Measurements from ENCODE around the gene WDR33. TPM values are rescaled to one million over a fixed set of nuclear protein-coding genes. Genes with fewer than 3 reads are reported as not detected.

The WDR33 gene
- total RNA-seq, 1 donor from 2014 or later: 93.0 TPM

DNA sequence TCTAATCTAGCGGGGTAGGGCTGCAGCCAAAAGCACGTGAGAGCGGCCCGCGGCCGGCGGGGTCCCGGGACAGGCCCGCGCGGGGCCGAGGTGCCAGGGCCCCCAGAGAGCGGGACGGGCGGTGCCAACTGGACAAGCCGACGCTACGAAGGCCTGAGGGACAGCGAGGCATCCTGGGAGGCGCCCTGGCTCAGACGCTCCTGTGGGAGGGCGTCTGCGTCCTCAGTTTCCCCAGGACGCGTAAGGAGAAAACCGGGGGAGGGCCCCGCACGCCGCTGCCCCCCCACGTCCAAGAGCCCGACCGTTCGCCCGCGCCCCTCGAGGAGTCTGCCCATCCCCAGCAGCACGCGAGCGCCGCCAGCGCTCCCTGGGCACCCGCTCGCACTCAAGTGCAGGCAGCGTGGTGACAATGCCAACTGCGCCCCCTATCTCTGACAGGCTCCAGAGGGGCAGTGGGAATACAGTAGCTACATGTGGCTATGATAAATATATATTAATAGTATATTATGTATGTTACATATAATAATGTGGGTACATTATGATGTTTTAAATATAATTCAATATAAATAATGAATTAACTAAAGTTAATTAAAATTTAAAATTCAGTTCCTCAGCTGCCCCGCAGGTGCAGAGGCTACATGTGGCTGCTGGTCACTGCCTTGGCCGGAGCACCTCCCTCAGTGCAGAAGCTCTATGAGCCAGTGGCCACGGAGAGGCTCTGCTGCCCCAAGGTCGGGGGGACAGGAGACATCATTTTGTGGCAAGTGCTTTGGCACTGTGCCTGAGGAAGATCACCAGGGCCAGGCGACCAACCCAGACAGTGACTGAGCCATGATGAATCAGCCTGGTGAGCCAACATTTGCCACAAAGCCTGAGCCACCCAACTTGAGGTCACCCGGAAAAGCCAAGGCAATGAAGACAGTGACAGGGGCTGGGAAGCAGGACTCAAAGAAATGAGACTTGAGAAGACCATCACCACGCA is 115.2 kb downstream of the WDR33 start:
- peaks cover 7% of the 10 kb centered on the region for H3K4me1 Mint-ChIP-seq
- H3K36me3 Mint-ChIP-seq (ENCODE audit: low read depth): peaks cover 8% of the 10 kb centered on the region
- H3K4me3 Mint-ChIP-seq: no peak overlapping the region
- ATAC-seq (ENCODE audit: low read depth) (peak; percentile 41), DNase-seq (no peak)
- no peak overlapping the region for H3K27ac Mint-ChIP-seq
- intact Hi-C loops (cut with micrococcal nuclease): loop anchor here (1.0 kb wide), 2 partner anchors 46 to 104 kb away; no protein-coding TSS in a partner anchor
- H3K9me3 Mint-ChIP-seq: peaks cover 11% of the 10 kb centered on the region
- CTCF ChIA-PET: interaction anchor here (0.9 to 2.2 kb wide), 4 partner anchors 9 to 105 kb away, joined by 3 to 7 read pairs (median 3); no protein-coding TSS in a partner anchor
- TF ChIP-seq CTCF (IDR thresholded peaks at IDR 0.05): no peak
- POLR2A ChIA-PET: interaction anchor here (0.6 kb wide), 1 partner anchor 10 kb away, joined by 3 read pairs; no protein-coding TSS in a partner anchor
- no peaks in the 10 kb centered on the region for H3K27me3 Mint-ChIP-seq

DNA sequence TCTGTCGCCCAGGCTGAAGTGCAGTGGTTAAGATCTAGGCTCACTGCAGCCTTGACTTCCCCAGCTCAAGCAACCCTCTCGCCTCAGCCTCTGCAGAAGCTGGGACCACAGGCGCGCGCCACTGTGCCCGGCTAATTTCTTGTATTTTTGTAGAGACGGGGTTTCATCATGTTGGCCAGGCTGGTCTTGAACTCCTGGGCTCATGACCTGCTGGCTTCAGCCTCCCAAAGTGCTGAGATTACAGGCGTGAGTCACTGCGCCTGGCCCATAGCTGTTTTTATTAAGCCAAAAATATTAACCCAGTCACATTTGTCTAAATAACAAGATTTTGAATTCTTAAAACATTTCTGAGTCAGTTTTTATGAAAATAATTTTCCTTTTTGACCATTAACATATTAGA is 116.0 kb downstream of the WDR33 start:
- intact Hi-C loops (cut with micrococcal nuclease): loop anchor here (1.0 kb wide), 2 partner anchors 46 to 104 kb away; no protein-coding TSS in a partner anchor

GRCh38 chr2:127690696-127691095 is 120.3 kb downstream of the WDR33 start:
- no peak for TF ChIP-seq CTCF (IDR thresholded peaks at IDR 0.05)
- Mint-ChIP-seq H3K4me1 (no peaks in the 10 kb centered on the region), H3K27me3 (no peaks in the 10 kb centered on the region), H3K36me3 (ENCODE audit: low read depth) (peaks cover 6% of the 10 kb centered on the region), H3K4me3 (no peak overlapping the region), H3K27ac (no peak overlapping the region), H3K9me3 (peaks cover 16% of the 10 kb centered on the region)
- DNase-seq (no peak), ATAC-seq (ENCODE audit: low read depth) (no peak)
- intact Hi-C loops (cut with micrococcal nuclease): no loop called here
- ChIA-PET CTCF (no interaction called here), POLR2A (no interaction called here)

More for the DNA sequence above, 116.0 kb downstream of the WDR33 start:
- POLR2A ChIA-PET: no interaction called here
- no peak overlapping the region for H3K4me3 Mint-ChIP-seq
- TF ChIP-seq CTCF (IDR thresholded peaks at IDR 0.05): no peak
- no peaks in the 10 kb centered on the region for H3K4me1 Mint-ChIP-seq
- H3K36me3 Mint-ChIP-seq (ENCODE audit: low read depth): peaks cover 8% of the 10 kb centered on the region
- ATAC-seq (ENCODE audit: low read depth): no peak
- no peak for DNase-seq
- peaks cover 11% of the 10 kb centered on the region for H3K9me3 Mint-ChIP-seq
- H3K27ac Mint-ChIP-seq: no peak overlapping the region
- CTCF ChIA-PET: interaction anchor here (2.2 kb wide), 1 partner anchor 104 kb away, joined by 7 read pairs; no protein-coding TSS in a partner anchor
- no peaks in the 10 kb centered on the region for H3K27me3 Mint-ChIP-seq

DNA sequence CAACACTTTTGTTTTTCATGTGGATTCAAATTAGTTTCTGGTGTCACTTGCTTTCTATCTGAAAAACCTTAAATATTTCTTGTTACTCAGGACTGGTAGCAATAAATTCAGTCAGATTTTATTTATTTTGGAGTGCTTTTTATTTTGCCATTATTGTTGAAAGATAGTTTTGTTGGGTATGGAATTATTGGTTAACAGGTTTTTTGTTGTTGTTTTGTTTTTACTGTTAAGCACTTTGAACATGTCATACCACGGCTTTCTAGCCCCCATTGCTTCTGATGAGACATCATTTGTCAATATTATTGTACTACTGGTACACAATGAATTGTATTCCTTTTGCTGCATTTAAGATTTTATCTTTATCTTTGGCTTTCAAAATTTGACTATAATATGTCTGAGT is 122.6 kb downstream of the WDR33 start:
- no peak for TF ChIP-seq CTCF (IDR thresholded peaks at IDR 0.05)
- intact Hi-C loops (cut with micrococcal nuclease): no loop called here
- CTCF ChIA-PET: no interaction called here
- POLR2A ChIA-PET: no interaction called here
- Mint-ChIP-seq H3K4me1 (no peaks in the 10 kb centered on the region), H3K9me3 (peaks cover 16% of the 10 kb centered on the region), H3K4me3 (no peak overlapping the region), H3K27me3 (no peaks in the 10 kb centered on the region), H3K27ac (no peak overlapping the region), H3K36me3 (ENCODE audit: low read depth) (peaks cover 6% of the 10 kb centered on the region)
- no peak for DNase-seq
- no peak for ATAC-seq (ENCODE audit: low read depth)

GRCh38 chr2:127685410-127686080 is 125.4 kb downstream of the WDR33 start:
- H3K4me3 Mint-ChIP-seq: no peak overlapping the region
- intact Hi-C loops (cut with micrococcal nuclease): no loop called here
- no peak overlapping the region for H3K27ac Mint-ChIP-seq
- H3K36me3 Mint-ChIP-seq (ENCODE audit: low read depth): peaks cover 6% of the 10 kb centered on the region
- ChIA-PET CTCF (interaction anchor here (1.7 kb wide), 1 partner anchor 94 kb away, joined by 5 read pairs; no protein-coding TSS in a partner anchor), POLR2A (no interaction called here)
- no peaks in the 10 kb centered on the region for H3K27me3 Mint-ChIP-seq
- ATAC-seq (ENCODE audit: low read depth): no peak
- peaks cover 5% of the 10 kb centered on the region for H3K9me3 Mint-ChIP-seq
- H3K4me1 Mint-ChIP-seq: peaks cover 6% of the 10 kb centered on the region
- no peak for TF ChIP-seq CTCF (IDR thresholded peaks at IDR 0.05)
- no peak for DNase-seq
